ENCODE data around the gene FAM184A.

DNA sequence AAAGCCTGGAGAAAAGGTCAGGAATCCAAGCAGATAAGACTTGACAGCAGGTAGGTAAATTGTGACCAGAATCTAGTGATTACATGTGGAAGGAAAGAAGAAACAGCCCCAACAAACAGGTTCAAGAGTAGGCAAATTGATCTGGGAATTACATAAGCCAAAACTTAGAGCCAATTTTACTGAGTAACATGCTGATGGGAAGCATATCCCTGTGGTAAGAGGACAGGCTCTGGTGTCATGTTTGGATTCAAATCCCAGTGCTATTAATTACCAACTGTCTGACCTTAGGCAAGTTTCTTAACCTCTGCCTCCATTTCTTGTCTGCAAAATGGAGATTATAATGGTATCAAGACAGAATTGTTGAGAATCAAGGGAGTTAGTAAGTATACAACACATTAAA is 163.9 kb downstream of the FAM184A start:
- no peak for TF ChIP-seq CTCF (IDR thresholded peaks at IDR 0.05)
- no peak for TF ChIP-seq SIN3A (IDR thresholded peaks at IDR 0.05; ENCODE audit: borderline replicate concordance, insufficient read depth, low read depth, low read length)
